Naive thymus-derived CD8-positive, alpha-beta T cell (primary cell): Measurements from ENCODE around the gene ZMYM4. TPM values are rescaled to one million over a fixed set of nuclear protein-coding genes. Genes with fewer than 3 reads are reported as not detected.

Experiments
- ATAC-seq, 2 donors: fragments of 150-1000 bp; cut with Tn5 transposase in 1 of 2; sonication (Bioruptor Pico), chemical (Tn5 transposase) in 1 of 2; 1 replicate in 1 of 2; 2 replicates in 1 of 2; pipeline ENCODE4 v1.10.0; 2021; ENCODE audit warnings: mild to moderate bottlenecking in 2 of 2, moderate library complexity in 2 of 2
- POLR2A ChIA-PET: fragments of 350-600 bp; sonication (Branson Sonifier 250); formaldehyde crosslinking; loops from one replicate; lab custom pipeline; 2021; ENCODE audit warnings: antibody characterized with exemption; lab: Charles Lee
- DNase-seq, 10 donors: peaks; one replicate each; pipeline versions ENCODE4 v3.0.0 to v3.0.0-alpha.2; 2020 to 2022
- H3K27ac Mint-ChIP-seq, 10 donors: one replicate each; pipeline ENCODE4 v1.8.0; 2020 to 2022; ENCODE audit warnings: mild to moderate bottlenecking in 10 of 10, mixed read lengths in 10 of 10, moderate library complexity in 4 of 10, inconsistent platforms in 1 of 10
- H3K27me3 Mint-ChIP-seq, 5 donors: one replicate each; pipeline ENCODE4 v1.8.0; 2021 to 2022; ENCODE audit warnings: mixed read lengths in 5 of 5
- H3K36me3 Mint-ChIP-seq, 3 donors: one replicate each; pipeline ENCODE4 v1.8.0; 2020 to 2022; ENCODE audit warnings: mixed read lengths in 3 of 3, mild to moderate bottlenecking in 2 of 3, inconsistent platforms in 1 of 3
- H3K4me1 Mint-ChIP-seq, 4 donors: one replicate each; pipeline ENCODE4 v1.8.0; 2021 to 2022; ENCODE audit warnings: mixed read lengths in 4 of 4
- H3K4me3 Mint-ChIP-seq, 10 donors: one replicate each; pipeline ENCODE4 v1.8.0; 2020 to 2022; ENCODE audit warnings: mild to moderate bottlenecking in 10 of 10, mixed read lengths in 10 of 10, moderate library complexity in 6 of 10, inconsistent platforms in 1 of 10
- H3K9me3 Mint-ChIP-seq, 9 donors: one replicate each; pipeline ENCODE4 v1.8.0; 2020 to 2022; ENCODE audit warnings: mixed read lengths in 9 of 9, mild to moderate bottlenecking in 3 of 9, inconsistent platforms in 1 of 9, moderate library complexity in 1 of 9
- polyA plus RNA-seq, 3 donors: library from polyadenylated mRNA; unstranded; fragments of 300-500 nt; fragmentation: Illumina TruSeq; gene quantifications; one replicate each; pipeline ENCODE4 v1.2.3, GENCODE V29; 2021
- total RNA-seq, 8 experiments: library from RNA in 2 of 8; stranded (reverse) in 2 of 8; gene quantifications; one replicate each; pipeline ENCODE4 v1.2.3 and lab custom pipeline; 2021 to 2026

Gene ZMYM4
- total and polyA plus RNA-seq, 5 experiments from 2014 or later = 25.1 to 45.1 (median 31.7) TPM

DNA sequence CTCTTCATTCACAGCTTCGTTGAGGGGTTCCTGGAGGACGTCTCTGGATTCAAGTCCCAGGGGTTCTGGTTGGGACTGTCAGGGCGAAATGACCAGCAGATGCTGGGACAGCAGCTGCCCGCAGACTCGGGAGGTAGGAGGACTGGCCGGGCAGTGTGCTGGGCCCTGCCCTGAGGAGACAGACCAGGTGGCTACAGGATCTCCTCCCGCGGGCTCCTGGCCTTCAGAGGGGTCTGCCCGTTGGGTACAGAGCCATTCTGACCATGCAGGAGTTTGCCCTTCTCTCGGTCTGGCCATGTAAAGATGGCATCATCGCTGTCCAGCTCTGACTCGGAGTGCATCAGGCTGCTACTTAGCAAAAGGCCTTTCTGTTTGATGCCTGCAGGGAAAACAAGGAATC, 166.2 kb downstream of the ZMYM4 start:
- no peak overlapping the region for H3K4me3 Mint-ChIP-seq
- POLR2A ChIA-PET = interaction anchor here (0.6 kb wide), 1 partner anchor 69 kb away, joined by 3 read pairs; no protein-coding TSS in a partner anchor
- no peaks in the 10 kb centered on the region for H3K27me3 Mint-ChIP-seq
- peaks cover 5 to 74% (median 10%) of the 10 kb centered on the region in 3 donors for H3K36me3 Mint-ChIP-seq
- no peaks in the 10 kb centered on the region for H3K9me3 Mint-ChIP-seq
- H3K4me1 Mint-ChIP-seq = peaks cover 4 to 22% (median 18%) of the 10 kb centered on the region in 4 donors
- DNase-seq (no peak), ATAC-seq (no peak)
- peak overlapping the region in 3 of 10 donors; percentile 47 to 78 (median 69) for H3K27ac Mint-ChIP-seq

- ATAC-seq (no peak), DNase-seq (no peak)
- Mint-ChIP-seq H3K36me3 (peaks cover 5 to 76% (median 10%) of the 10 kb centered on the region in 3 donors), H3K27me3 (no peaks in the 10 kb centered on the region), H3K27ac (peak overlapping the region in 1 of 10 donors; percentile 33), H3K9me3 (no peaks in the 10 kb centered on the region), H3K4me1 (peaks cover 4 to 25% (median 18%) of the 10 kb centered on the region in 4 donors), H3K4me3 (no peak overlapping the region)
- POLR2A ChIA-PET = no interaction called here
Measured at GRCh38 chr1:35436078-35436477, 167.6 kb downstream of the ZMYM4 start.

DNA sequence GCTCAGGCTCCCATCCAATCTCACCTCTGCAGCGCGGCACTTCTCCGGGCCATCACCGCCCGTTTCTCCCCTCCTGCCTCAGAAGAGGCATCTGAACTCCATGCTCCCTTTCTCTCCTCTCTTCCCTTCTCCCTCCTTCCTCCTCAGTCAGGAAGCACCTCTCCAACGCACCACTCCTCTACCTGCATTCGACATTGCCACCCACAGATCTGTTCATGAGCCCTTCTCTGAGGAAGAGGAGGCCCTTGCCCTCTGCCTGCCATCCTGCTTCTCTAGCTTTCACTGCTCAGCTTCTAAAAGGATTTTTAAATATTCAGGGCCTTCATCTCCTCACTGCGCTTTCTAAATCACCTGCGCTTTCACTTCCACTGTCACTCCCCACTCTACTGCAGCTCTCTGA, 168.7 kb downstream of the ZMYM4 start:
- no peaks in the 10 kb centered on the region for H3K9me3 Mint-ChIP-seq
- H3K36me3 Mint-ChIP-seq = peaks cover 5 to 79% (median 12%) of the 10 kb centered on the region in 3 donors
- H3K27ac Mint-ChIP-seq = peak overlapping the region in 4 of 10 donors; percentile 16 to 84 (median 46)
- H3K27me3 Mint-ChIP-seq = no peaks in the 10 kb centered on the region
- H3K4me3 Mint-ChIP-seq = no peak overlapping the region
- DNase-seq (no peak), ATAC-seq (no peak)
- POLR2A ChIA-PET = no interaction called here
- peaks cover 5 to 30% (median 21%) of the 10 kb centered on the region in 4 donors for H3K4me1 Mint-ChIP-seq

GRCh38 chr1:35439626-35440025, 171.1 kb downstream of the ZMYM4 start:
- no peak for ATAC-seq
- no peaks in the 10 kb centered on the region for H3K9me3 Mint-ChIP-seq

DNA sequence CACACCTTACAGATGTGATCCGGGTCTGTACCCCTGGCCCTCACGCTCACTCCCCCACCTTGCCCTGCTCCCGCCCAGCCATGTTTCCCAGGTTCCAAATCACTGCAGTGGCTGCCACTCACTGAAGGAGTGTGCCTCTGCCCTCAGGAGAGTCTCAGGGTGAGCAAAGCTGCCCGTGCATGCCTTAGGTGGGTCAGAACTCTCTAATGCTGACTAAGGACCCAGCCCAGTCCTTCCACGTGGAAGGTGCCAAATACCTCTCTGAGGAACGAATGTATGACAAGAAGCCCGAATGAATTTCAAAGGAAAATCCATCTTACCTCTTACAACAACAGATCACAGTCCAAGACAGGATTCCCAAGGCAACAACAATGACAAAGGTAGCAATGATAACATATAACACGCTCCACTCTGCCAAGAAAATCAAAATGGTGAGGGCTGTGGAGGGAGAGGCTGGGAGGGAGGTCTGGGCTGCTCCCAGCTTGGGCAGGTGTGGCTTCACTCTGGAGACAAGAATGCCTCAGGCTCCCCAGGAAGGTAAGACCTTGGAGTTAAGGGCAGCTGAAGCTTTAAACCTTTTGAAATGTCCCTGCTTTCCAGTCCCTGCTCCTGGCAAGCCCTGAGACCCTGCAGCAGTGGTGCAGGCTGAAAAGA, 173.5 kb downstream of the ZMYM4 start:
- no peak for DNase-seq
- Mint-ChIP-seq H3K4me3 (peak overlapping the region in 8 of 10 donors; percentile 28 to 76 (median 72)), H3K36me3 (peaks cover 5 to 47% (median 12%) of the 10 kb centered on the region in 3 donors), H3K4me1 (peaks cover 22 to 46% (median 35%) of the 10 kb centered on the region in 4 donors), H3K27ac (peak overlapping the region; percentile 44 to 92 (median 89)), H3K9me3 (no peaks in the 10 kb centered on the region), H3K27me3 (no peaks in the 10 kb centered on the region)
- POLR2A ChIA-PET = interaction anchor here (1.0 kb wide), 1 partner anchor 99 kb away, joined by 4 read pairs; no protein-coding TSS in a partner anchor
- no peak for ATAC-seq

More at GRCh38 chr1:35439626-35440025, 171.1 kb downstream of the ZMYM4 start:
- no peak for DNase-seq
- Mint-ChIP-seq H3K4me1 (peaks cover 23 to 47% (median 34%) of the 10 kb centered on the region in 4 donors), H3K27ac (peak overlapping the region in 6 of 10 donors; percentile 11 to 82 (median 54)), H3K4me3 (peak overlapping the region in 1 of 10 donors; percentile 25), H3K36me3 (peaks cover 5 to 68% (median 12%) of the 10 kb centered on the region in 3 donors), H3K27me3 (no peaks in the 10 kb centered on the region)
- POLR2A ChIA-PET = no interaction called here

GRCh38 chr1:35442734-35443133, 174.2 kb downstream of the ZMYM4 start:
- DNase-seq (peak in 8 of 10 donors; percentile 5 to 65 (median 32)), ATAC-seq (peak; percentile 76 to 88)
- POLR2A ChIA-PET = interaction anchor here (1.0 to 1.2 kb wide), 2 partner anchors 64 to 98 kb away, joined by 3 to 4 read pairs; no protein-coding TSS in a partner anchor
- H3K27me3 Mint-ChIP-seq = no peaks in the 10 kb centered on the region
- no peaks in the 10 kb centered on the region for H3K9me3 Mint-ChIP-seq
- H3K36me3 Mint-ChIP-seq = peaks cover 5 to 41% (median 10%) of the 10 kb centered on the region in 3 donors
- peak overlapping the region; percentile 63 to 92 (median 89) for H3K27ac Mint-ChIP-seq
- H3K4me1 Mint-ChIP-seq = peaks cover 19 to 49% (median 32%) of the 10 kb centered on the region in 4 donors
- H3K4me3 Mint-ChIP-seq = peak overlapping the region; percentile 28 to 76 (median 72)

DNA sequence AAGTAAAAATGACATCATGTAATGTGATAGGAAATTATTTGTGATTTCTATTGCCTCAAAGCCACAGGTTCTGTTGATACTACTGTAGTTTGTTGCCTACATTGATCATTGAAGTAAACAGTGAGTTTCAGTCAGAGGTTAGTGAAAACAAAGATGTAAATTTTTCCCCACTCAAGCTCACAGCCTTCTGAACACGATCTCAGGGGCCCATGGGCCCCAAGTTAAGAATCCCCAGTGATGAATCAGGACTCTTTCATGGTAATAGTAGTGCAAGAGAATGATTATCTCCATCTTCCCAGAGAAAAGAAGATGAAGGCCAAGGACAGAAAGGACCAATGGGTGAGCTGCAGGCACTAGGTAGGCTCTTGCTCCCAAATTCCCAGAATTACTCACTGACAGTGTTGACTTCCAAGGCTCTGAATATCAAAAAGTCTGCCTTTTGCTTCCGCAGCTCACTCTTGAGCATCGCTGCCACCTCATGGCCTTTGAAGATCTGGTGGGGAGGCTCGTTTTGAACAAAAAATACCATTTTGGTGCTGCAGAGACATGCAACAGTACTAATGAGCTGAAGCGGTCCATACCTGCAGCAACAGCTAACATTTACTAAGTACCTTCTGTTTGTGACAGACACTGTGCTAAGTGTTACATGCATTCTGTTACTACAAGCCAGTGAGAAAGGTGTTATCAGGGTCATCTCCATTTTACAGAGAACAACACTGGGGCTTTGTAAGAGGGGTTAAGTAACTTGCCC, 175.4 kb downstream of the ZMYM4 start:
- H3K27ac Mint-ChIP-seq = peak overlapping the region in 8 of 10 donors; percentile 60 to 89 (median 82)
- no peaks in the 10 kb centered on the region for H3K9me3 Mint-ChIP-seq
- H3K4me1 Mint-ChIP-seq = peaks cover 15 to 46% (median 34%) of the 10 kb centered on the region in 4 donors
- POLR2A ChIA-PET = interaction anchor here (1.2 kb wide), 1 partner anchor 63 kb away, joined by 3 read pairs; no protein-coding TSS in a partner anchor
- H3K4me3 Mint-ChIP-seq = peak overlapping the region in 5 of 10 donors; percentile 15 to 33 (median 20)
- H3K36me3 Mint-ChIP-seq = peaks cover 5 to 31% (median 15%) of the 10 kb centered on the region in 3 donors
- no peaks in the 10 kb centered on the region for H3K27me3 Mint-ChIP-seq
- ATAC-seq (peak in 1 of 2 donors; percentile 36), DNase-seq (peak in 2 of 10 donors; percentile 21 to 24)

- H3K9me3 Mint-ChIP-seq = no peaks in the 10 kb centered on the region
- peak overlapping the region in 8 of 10 donors; percentile 60 to 89 (median 82) for H3K27ac Mint-ChIP-seq
- H3K36me3 Mint-ChIP-seq = peaks cover 2 to 26% (median 14%) of the 10 kb centered on the region in 3 donors
- ATAC-seq = no peak
- POLR2A ChIA-PET = no interaction called here
- no peaks in the 10 kb centered on the region for H3K27me3 Mint-ChIP-seq
- no peak overlapping the region for H3K4me3 Mint-ChIP-seq
- peaks cover 12 to 43% (median 32%) of the 10 kb centered on the region in 4 donors for H3K4me1 Mint-ChIP-seq
- DNase-seq = no peak
Measured at GRCh38 chr1:35444519-35444774, 175.9 kb downstream of the ZMYM4 start.

DNA sequence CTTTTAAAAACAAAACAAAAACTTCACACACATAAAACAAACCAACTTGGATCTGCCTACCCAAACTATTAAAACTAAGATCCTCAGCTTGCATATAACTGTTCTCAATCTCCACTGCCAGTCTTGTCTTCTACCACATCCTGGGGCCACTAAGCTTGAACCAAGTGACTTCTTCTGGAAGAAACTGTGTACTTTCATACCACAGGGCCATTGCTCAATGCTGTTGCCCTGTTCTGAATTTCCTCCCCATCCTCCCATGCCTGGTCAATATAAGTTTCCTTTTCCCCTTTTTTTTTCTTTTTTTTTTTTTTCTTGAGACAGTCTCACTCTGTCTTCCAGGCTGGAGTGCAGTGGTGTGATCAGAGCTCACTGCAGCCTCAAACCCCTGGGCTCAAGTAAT, 178.8 kb downstream of the ZMYM4 start:
- Mint-ChIP-seq H3K9me3 (no peaks in the 10 kb centered on the region), H3K36me3 (peaks cover 0 to 16% (median 15%) of the 10 kb centered on the region in 3 donors), H3K4me1 (peaks cover 13 to 46% (median 40%) of the 10 kb centered on the region in 4 donors), H3K27me3 (no peaks in the 10 kb centered on the region), H3K4me3 (no peak overlapping the region), H3K27ac (peak overlapping the region in 1 of 10 donors; percentile 70)
- ATAC-seq (no peak), DNase-seq (no peak)
- POLR2A ChIA-PET = no interaction called here

GRCh38 chr1:35448344-35448801, 179.9 kb downstream of the ZMYM4 start:
- no peaks in the 10 kb centered on the region for H3K9me3 Mint-ChIP-seq
- H3K27me3 Mint-ChIP-seq = no peaks in the 10 kb centered on the region
- no peak for DNase-seq
- peaks cover 7 to 43% (median 39%) of the 10 kb centered on the region in 4 donors for H3K4me1 Mint-ChIP-seq
- H3K36me3 Mint-ChIP-seq = peaks cover 0 to 15% (median 12%) of the 10 kb centered on the region in 3 donors
- H3K27ac Mint-ChIP-seq = no peak overlapping the region
- H3K4me3 Mint-ChIP-seq = no peak overlapping the region
- no peak for ATAC-seq
- POLR2A ChIA-PET = no interaction called here

DNA sequence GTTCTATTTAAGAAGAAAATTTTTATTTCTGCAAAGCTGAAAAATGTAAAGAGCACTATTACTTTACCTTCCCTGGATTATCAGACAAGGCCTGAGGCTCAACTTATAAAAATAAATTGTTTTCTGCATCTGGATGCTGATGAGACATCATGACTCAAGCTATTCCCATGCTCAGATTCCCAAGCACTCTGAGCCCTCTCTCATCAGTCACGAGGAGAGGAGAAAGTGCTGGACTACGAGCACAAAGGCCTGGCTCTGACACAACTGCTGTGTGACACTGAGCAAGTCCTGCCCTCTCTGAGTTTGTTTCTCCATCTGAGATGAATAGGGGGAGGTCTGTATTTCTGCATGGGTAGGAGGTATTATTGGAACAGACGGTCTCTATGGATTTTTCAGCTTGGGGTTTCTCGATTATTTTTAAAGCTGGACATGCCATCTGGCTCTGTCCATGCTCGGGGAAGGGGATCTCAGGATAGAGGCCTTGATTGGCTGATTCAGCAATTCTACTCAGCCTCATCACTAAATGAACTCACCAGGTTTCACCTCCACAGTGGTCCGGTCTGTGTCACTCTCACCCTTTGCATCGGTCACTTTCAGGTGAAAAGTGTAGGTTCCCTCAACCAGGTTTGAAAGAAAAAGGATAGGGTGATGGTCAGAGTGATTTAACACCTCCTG, 181.0 kb downstream of the ZMYM4 start:
- DNase-seq (no peak), ATAC-seq (no peak)
- Mint-ChIP-seq H3K27ac (no peak overlapping the region), H3K27me3 (no peaks in the 10 kb centered on the region), H3K9me3 (no peaks in the 10 kb centered on the region), H3K4me1 (peaks cover 5 to 41% (median 30%) of the 10 kb centered on the region in 4 donors), H3K4me3 (no peak overlapping the region), H3K36me3 (peaks cover 0 to 17% (median 15%) of the 10 kb centered on the region in 3 donors)
- POLR2A ChIA-PET = interaction anchor here (3.0 kb wide), 1 partner anchor 108 kb away, joined by 17 read pairs; the partner anchor contains the start of genes KIAA0319L and NCDN

DNA sequence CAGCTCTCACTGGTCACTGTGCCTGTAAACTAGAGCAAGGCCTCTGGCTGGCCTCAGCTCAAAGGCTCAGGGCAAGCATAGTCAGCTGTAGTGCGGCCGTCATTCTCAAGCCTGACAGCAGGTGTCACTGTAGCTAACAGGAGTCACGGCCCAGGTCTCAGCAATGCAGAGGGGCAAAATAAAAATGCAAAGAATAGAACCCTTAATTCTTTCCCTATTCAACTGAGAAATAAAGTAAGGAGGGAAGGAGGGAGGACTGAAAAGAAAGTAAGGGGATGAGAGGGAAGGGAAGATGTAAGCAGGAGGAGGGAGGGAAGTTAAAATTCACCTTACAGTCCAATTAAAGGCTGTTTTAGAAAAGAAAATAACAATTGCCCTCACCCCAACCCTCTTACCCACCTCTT, 182.6 kb downstream of the ZMYM4 start:
- DNase-seq (peak; percentile 56 to 83 (median 72)), ATAC-seq (peak; percentile 93 to 97)
- Mint-ChIP-seq H3K27me3 (no peaks in the 10 kb centered on the region), H3K9me3 (no peaks in the 10 kb centered on the region), H3K4me3 (peak overlapping the region in 9 of 10 donors; percentile 30 to 82 (median 64)), H3K27ac (peak overlapping the region; percentile 70 to 94 (median 84)), H3K4me1 (peaks cover 5 to 36% (median 27%) of the 10 kb centered on the region in 4 donors), H3K36me3 (peaks cover 0 to 27% (median 15%) of the 10 kb centered on the region in 3 donors)
- POLR2A ChIA-PET = interaction anchor here (0.5 to 3.0 kb wide), 6 partner anchors 85 to 426 kb away, joined by 3 to 17 read pairs (median 3); partner anchors contain the start of genes KIAA0319L and NCDN
